Spleen (tissue), 7 donors: ENCODE data around the gene CARS1.

Experiments used
- CTCF ChIP-seq, 11 experiments: fragments of 200-600 bp in 7 of 11; fragments of 450-650 bp in 4 of 11; sonication (generic) in 4 of 11; IDR thresholded peaks in 8 of 11; conservative IDR thresholded peaks in 3 of 11; 1 replicate in 7 of 11; 2 replicates in 4 of 11; pipeline versions ENCODE4 v1.4.0 to v1.8.0; 2016 to 2021; ENCODE audit warnings: antibody characterized with exemption in 11 of 11, inconsistent platforms in 4 of 11, mild to moderate bottlenecking in 1 of 11
- POLR2AphosphoS5 ChIP-seq, 3 donors: sonication (generic); formaldehyde crosslinking; IDR thresholded peaks; one replicate each; pipeline ENCODE4 v1.5.1; 2017; ENCODE audit warnings: antibody characterized with exemption in 3 of 3
- donor health status: DM: no; HTN: no; CAD: no; lungs with moderate emphysema.
- donor health status: DM: no; HTN: no; CAD: no.
- donor health status: DM: no; HTN: no; CAD: no.

DNA sequence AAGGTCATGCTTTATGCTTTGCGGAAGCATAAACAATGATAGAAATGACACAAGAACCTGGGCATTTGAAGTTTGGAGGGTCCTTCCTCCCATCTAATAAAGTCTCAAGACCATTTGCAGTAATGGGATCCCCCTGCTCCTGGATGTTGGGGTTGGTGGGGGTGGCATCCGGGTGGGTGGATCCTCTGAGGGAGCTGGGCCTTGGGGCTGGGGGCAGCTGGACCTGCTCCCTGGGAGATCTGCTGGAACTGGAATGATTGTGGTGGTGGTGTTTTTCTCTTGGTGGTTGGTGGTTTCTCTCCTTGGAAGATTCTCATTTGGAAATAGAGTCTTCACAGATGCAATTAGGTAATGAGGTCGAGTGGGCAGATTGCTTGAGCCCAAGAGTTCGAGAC, 62.9 kb downstream of the CARS1 start:
- TF ChIP-seq POLR2AphosphoS5 (IDR thresholded peaks at IDR 0.05), result no peak
- TF ChIP-seq CTCF (IDR thresholded peaks at IDR 0.05 in 8 of 11, conservative IDR thresholded peaks at IDR 0.05 in 3 of 11), result no peak
